ENCODE data around the gene ATP7A.

Gene ATP7A

DNA sequence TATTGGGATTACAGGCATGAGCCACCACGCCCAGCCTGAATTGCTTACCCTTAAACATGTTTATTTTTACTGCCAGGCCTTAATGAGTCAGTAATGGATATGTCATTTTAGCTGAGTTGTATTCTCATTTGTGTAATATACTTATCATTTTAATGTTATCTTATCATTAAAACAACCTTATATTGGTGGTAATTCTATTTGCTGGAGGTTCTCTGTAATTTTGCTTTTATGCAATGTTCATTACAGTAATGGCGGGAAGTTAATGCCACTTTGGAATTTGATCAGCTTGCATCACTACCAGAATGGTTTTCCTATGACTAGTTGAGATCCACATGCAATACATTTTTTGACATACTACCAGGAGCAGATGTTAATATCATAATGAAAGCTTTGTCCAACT, 65.3 kb downstream of the ATP7A start:
- H3K27me3 ChIP-seq: no peaks in the 10 kb centered on the region

DNA sequence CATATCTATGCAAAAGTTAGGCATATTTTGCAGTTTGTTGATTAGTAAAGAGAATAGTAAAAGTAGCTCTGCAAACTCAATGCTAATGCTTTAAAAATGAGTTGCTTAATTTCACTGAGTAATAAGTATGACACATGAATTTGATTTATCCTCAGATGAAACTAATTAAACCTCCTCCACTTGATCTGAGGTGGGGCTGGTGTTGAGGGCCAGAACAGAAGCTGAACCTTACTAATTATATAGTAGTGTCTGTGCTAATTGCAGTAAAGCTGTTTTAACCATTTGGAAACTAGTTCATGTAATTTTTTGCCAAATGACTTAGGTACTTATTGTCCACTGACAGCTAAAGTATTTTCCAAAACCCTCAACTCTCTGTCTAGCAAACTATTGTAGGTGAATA, 66.6 kb downstream of the ATP7A start:
- Histone ChIP-seq H3K27ac (no peak overlapping the region), H3K36me3 (peaks cover 0 to 7% (median 0%) of the 10 kb centered on the region in 3 donors), H3K4me3 (no peak overlapping the region), H3K9me3 (no peaks in the 10 kb centered on the region), H3K4me1 (no peaks in the 10 kb centered on the region), H3K27me3 (no peaks in the 10 kb centered on the region)
- TF ChIP-seq CTCF (IDR thresholded peaks at IDR 0.05): no peak
- intact Hi-C loops (cut with DNase I; ENCODE audit: low total_unique reads): no loop called here
- DNase-seq: no peak

More for the DNA sequence above, 65.3 kb downstream of the ATP7A start:
- H3K27ac ChIP-seq: no peak overlapping the region
- peaks cover 0 to 9% (median 0%) of the 10 kb centered on the region in 3 donors for H3K36me3 ChIP-seq
- no peak for DNase-seq
- intact Hi-C loops (cut with DNase I; ENCODE audit: low total_unique reads): no loop called here
- no peaks in the 10 kb centered on the region for H3K4me1 ChIP-seq
- TF ChIP-seq CTCF (IDR thresholded peaks at IDR 0.05): no peak
- H3K4me3 ChIP-seq: no peak overlapping the region
- no peaks in the 10 kb centered on the region for H3K9me3 ChIP-seq

GRCh38 chrX:77977518-77977917, 67.0 kb downstream of the ATP7A start:
- Histone ChIP-seq H3K27ac (no peak overlapping the region), H3K27me3 (no peaks in the 10 kb centered on the region), H3K9me3 (no peaks in the 10 kb centered on the region), H3K36me3 (peaks cover 0 to 3% (median 0%) of the 10 kb centered on the region in 3 donors), H3K4me1 (no peaks in the 10 kb centered on the region), H3K4me3 (no peak overlapping the region)
- no peak for TF ChIP-seq CTCF (IDR thresholded peaks at IDR 0.05)
- no peak for DNase-seq
- intact Hi-C loops (cut with DNase I; ENCODE audit: low total_unique reads): no loop called here

- Histone ChIP-seq H3K4me3 (no peak overlapping the region), H3K27ac (no peak overlapping the region), H3K27me3 (no peaks in the 10 kb centered on the region), H3K36me3 (no peaks in the 10 kb centered on the region), H3K4me1 (no peaks in the 10 kb centered on the region), H3K9me3 (no peaks in the 10 kb centered on the region)
- TF ChIP-seq CTCF (IDR thresholded peaks at IDR 0.05): no peak
- no peak for DNase-seq
- intact Hi-C loops (cut with DNase I; ENCODE audit: low total_unique reads): no loop called here
Measured at GRCh38 chrX:77979870-77980269, 69.4 kb downstream of the ATP7A start.

GRCh38 chrX:78011846-78012245, 101.4 kb downstream of the ATP7A start:
- Histone ChIP-seq H3K36me3 (no peaks in the 10 kb centered on the region), H3K27ac (no peak overlapping the region), H3K4me3 (no peak overlapping the region), H3K27me3 (no peaks in the 10 kb centered on the region), H3K9me3 (no peaks in the 10 kb centered on the region), H3K4me1 (no peaks in the 10 kb centered on the region)
- DNase-seq: no peak
- no peak for TF ChIP-seq CTCF (IDR thresholded peaks at IDR 0.05)
- intact Hi-C loops (cut with DNase I; ENCODE audit: low total_unique reads): no loop called here

Data from tibial artery (tissue), 4 donors.